Endothelial cell of umbilical vein (primary cell): Measurements from ENCODE around the gene ABI3.

ENCODE experiments used
- EZH2 ChIP-seq: IDR thresholded peaks from 2 replicates; pipeline ENCODE4 v1.6.1; 2012; ENCODE audit warnings: borderline replicate concordance, low read depth, mild to moderate bottlenecking, moderate library complexity, low read length, inconsistent platforms; ENCODE audit not compliant: severe bottlenecking
- FOS ChIP-seq: IDR thresholded peaks from 2 replicates; pipeline ENCODE4 v1.6.1; 2011; ENCODE audit warnings: mild to moderate bottlenecking, low read length, moderate library complexity, borderline replicate concordance; ENCODE audit not compliant: insufficient read depth
- GATA2 ChIP-seq: IDR thresholded peaks from 2 replicates; pipeline ENCODE4 v1.7.0; 2011; ENCODE audit warnings: low read depth, mild to moderate bottlenecking, moderate library complexity, mixed read lengths, low read length; ENCODE audit not compliant: insufficient read length, insufficient read depth
- JUN ChIP-seq: IDR thresholded peaks from 2 replicates; pipeline ENCODE4 v1.6.1; 2011; ENCODE audit warnings: borderline replicate concordance, low read depth; ENCODE audit not compliant: insufficient read length, insufficient read depth
- MAX ChIP-seq: IDR thresholded peaks from 2 replicates; pipeline ENCODE4 v1.6.1; 2011; ENCODE audit not compliant: insufficient read depth, insufficient read length
- MYC ChIP-seq: IDR thresholded peaks from one replicate; pipeline ENCODE4 v1.6.1; 2011; ENCODE audit warnings: mild to moderate bottlenecking, low read depth, low read length
- POLR2A ChIP-seq: IDR thresholded peaks from 2 replicates; pipeline ENCODE4 v1.6.1; 2012; ENCODE audit warnings: low read depth, mild to moderate bottlenecking, control low read depth, low read length
- POLR2AphosphoS5 ChIP-seq: IDR thresholded peaks from 2 replicates; pipeline ENCODE4 v1.6.1; 2012; ENCODE audit warnings: low read depth, mild to moderate bottlenecking, control low read depth, low read length, moderate library complexity; ENCODE audit not compliant: insufficient read depth
- TF ChIP-seq, protein P1 (sequence below), 2 donors: IDR thresholded peaks; 1 replicate in 1 of 2; 2 replicates in 1 of 2; pipeline ENCODE4 v1.5.1; 2011; ENCODE audit warnings: low read length in 2 of 2, mild to moderate bottlenecking in 2 of 2, moderate library complexity in 2 of 2, control low read depth in 1 of 2, inconsistent platforms in 1 of 2, low read depth in 1 of 2; ENCODE audit not compliant: insufficient read depth in 1 of 2; ENCODE audit errors: extremely low read depth in 1 of 2

- TF ChIP-seq MYC (no peak), POLR2A (no peak), POLR2AphosphoS5 (peak; percentile 23), EZH2 (no peak), GATA2 (no peak), MAX (no peak), JUN (no peak), FOS (no peak)
- TF ChIP-seq, protein P1, sequence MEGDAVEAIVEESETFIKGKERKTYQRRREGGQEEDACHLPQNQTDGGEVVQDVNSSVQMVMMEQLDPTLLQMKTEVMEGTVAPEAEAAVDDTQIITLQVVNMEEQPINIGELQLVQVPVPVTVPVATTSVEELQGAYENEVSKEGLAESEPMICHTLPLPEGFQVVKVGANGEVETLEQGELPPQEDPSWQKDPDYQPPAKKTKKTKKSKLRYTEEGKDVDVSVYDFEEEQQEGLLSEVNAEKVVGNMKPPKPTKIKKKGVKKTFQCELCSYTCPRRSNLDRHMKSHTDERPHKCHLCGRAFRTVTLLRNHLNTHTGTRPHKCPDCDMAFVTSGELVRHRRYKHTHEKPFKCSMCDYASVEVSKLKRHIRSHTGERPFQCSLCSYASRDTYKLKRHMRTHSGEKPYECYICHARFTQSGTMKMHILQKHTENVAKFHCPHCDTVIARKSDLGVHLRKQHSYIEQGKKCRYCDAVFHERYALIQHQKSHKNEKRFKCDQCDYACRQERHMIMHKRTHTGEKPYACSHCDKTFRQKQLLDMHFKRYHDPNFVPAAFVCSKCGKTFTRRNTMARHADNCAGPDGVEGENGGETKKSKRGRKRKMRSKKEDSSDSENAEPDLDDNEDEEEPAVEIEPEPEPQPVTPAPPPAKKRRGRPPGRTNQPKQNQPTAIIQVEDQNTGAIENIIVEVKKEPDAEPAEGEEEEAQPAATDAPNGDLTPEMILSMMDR (IDR thresholded peaks at IDR 0.05; ENCODE audit: extremely low read depth in 1 of 2, insufficient read depth in 1 of 2, low read depth in 1 of 2, low read length in 2 of 2): no peak
These were observed 15.2 kb downstream of the ABI3 start for GRCh38 chr17:49225554-49226236.
